NCI-H2107 (cell line): ENCODE results near the gene TRIM29.
"Not testable (repeated sequence)": the region's sequence is repeated elsewhere in the genome, so short reads cannot be mapped to it uniquely, and the experiment has no call there.

Experiments used
- DNase-seq: peaks from one replicate; lab custom pipeline; 2025; lab: John Stamatoyannopoulos, UW

Gene TRIM29

GRCh38 chr11:120137611-120138521 is at the start of gene TRIM29:
Gene TRIM29, minus strand, starts transcription at chr11:120138113. Its CDS starts 82 bp downstream, at chr11:120138031.
- DNase-seq = no peak

- DNase-seq = no peak
Measured at GRCh38 chr11:120186774-120187591, 49.1 kb upstream of the TRIM29 start.

DNA sequence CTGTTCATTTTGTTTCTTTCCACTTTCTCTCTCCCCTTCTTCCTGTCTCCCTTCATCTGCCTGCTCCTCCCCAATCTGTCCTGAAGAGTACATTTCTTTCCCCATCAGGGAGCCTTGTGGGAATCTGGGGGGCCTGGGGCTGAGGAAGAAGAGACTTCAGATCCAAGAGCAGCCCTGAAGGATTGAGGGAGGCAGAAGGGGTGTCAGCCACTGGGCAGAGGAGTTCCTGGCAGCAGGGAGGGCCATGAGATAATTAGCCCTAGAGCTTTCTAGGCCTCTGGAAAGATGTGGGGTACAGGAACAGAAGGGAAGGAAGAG is 48.5 kb upstream of the TRIM29 start:
- DNase-seq = no peak

- no peak for DNase-seq
Measured at GRCh38 chr11:120185706-120186455, 48.0 kb upstream of the TRIM29 start.

DNA sequence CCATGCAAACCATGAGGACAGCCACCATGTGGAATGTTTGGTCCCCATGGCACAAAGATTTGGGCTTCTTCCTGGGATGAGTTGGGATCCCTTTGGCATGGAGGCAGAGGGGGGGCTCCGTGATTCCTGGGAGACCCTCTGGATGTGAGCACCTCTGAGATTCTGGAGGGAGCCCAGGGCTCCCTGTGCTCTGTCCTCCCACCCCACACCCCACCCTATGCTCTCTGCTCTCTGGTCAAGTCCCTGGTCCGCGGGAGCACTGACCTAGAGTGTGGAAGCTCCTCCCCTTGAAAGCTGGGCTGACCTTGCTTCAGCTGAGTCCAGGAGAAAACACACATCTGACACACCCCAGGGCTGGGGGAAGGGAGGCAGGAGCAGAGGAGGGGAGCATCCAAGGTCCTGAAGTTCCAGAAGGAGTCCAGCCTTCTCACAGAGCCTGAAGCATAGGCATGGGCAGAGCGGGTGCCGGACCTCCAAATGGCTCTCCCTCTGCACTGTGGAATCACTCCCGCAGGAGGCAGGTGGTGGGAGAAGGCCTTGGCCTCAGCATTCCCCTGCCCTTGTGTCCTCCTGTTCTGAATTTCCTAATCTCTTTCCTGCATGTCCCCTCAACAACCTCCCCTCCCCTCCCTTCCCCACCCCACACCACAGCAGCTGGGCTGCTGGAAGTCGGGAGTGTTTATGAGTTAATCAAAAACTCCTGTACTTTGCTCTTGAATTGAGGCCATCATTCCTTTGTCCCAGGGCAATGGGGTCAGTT is 47.2 kb upstream of the TRIM29 start:
- DNase-seq = no peak

DNA sequence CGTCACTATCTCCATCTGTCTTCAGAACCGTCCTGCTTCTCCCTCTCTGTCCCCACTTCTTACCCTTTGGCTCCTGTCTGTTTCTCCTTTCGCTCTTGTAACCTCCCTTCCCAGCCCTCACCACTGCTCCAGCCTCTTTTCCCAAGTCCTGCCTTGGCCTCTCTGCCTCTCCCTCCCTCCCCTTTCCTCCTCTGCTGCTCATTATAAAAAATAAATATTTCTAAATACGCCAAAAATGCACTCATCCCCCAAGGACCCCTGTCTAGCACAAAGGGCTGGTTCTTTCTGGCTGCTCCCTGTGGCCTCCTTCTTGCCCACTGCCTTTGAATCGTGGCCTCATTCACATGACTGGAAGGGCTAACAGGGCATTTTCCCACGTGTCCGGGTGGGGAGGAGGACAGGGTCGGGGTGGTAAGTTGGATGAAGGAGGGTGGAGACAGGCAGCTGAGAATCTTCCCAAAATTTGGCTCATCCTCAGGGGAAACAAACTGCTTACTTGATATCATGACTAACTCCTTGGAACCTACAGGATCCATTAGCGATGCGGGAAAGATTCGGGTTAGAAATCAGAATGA is 46.5 kb upstream of the TRIM29 start:
- no peak for DNase-seq

- DNase-seq = no peak
Measured at GRCh38 chr11:120183701-120184141, 45.8 kb upstream of the TRIM29 start.

GRCh38 chr11:120182790-120183491 is 45.0 kb upstream of the TRIM29 start:
- DNase-seq = no peak

DNA sequence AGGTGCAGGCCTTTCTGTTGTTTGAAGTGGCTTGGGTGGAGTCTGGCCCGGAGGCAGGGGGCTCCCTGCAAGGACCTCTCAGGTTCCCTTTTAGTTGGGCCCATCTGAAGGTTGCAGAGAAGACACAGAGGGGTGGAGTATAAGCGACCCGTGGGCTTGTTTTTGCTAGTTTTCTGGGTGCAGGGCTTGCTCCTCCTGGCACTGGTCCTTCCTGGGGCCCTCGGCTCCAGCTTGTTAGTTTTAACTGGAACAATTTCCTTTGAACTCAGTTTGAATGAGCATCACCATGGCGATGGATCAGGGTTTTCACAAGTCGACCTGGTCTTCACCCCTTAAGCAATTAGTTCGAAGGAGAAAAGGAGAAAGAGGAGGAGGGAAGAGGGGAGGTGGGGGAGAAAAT is 44.5 kb upstream of the TRIM29 start:
- no peak for DNase-seq

- DNase-seq = no peak
Measured at GRCh38 chr11:120181376-120181975, 43.6 kb upstream of the TRIM29 start.

GRCh38 chr11:120180551-120181232 is 42.8 kb upstream of the TRIM29 start:
- no peak for DNase-seq

DNA sequence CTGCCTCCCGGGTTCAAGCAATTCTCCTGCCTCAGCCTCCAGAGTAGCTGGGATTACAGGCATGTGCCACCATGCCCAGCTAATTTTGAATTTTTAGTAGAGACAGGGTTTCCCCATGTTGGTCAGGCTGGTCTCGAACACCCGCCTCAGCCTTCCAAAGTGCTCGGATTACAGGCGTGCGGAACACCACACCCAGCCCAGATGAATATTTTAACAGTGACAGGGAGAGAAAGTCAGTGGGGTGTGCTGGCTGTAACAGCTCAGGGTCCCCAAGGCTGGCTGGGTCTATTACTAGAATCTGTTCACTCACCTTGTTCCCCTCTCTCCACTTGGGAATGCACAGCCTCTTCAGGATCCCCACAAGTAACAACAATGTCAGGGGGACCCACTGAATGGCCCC is 42.1 kb upstream of the TRIM29 start:
- not testable (repeated sequence) for DNase-seq

- no peak for DNase-seq
Measured at GRCh38 chr11:120179057-120179672, 41.3 kb upstream of the TRIM29 start.

- no peak for DNase-seq
Measured at GRCh38 chr11:120178561-120179056, 40.7 kb upstream of the TRIM29 start.

GRCh38 chr11:120174866-120175265 is 37.0 kb upstream of the TRIM29 start:
- DNase-seq = no peak

- no peak for DNase-seq
Measured at GRCh38 chr11:120173807-120174206, 35.9 kb upstream of the TRIM29 start.

- no peak for DNase-seq
Measured at GRCh38 chr11:120173019-120173705, 35.2 kb upstream of the TRIM29 start.
